SK-N-SH treated with all-trans-retinoic acid at 6 μM for 48 hours (cell line): ENCODE data around the gene CREB1.

ENCODE experiments used
- ATAC-seq: fragments of 200-7000 bp; cut with Tn5 transposase; 3 replicates; pipeline ENCODE4 v1.9.1; 2020; ENCODE audit warnings: mild to moderate bottlenecking, moderate library complexity
- BACH2 ChIP-seq: fragments of 250-450 bp; sonication (Bioruptor Pico); IDR thresholded peaks from 2 replicates; pipeline ENCODE4 v1.9.0; 2021; ENCODE audit warnings: mild to moderate bottlenecking, borderline replicate concordance
- ESRRG ChIP-seq: fragments of 250-450 bp; sonication (Bioruptor Pico); IDR thresholded peaks from 2 replicates; pipeline ENCODE4 v1.6.1; 2021; ENCODE audit warnings: mild to moderate bottlenecking
- GLIS3 ChIP-seq: fragments of 250-450 bp; sonication (Bioruptor Pico); IDR thresholded peaks from 2 replicates; pipeline ENCODE4 v1.5.0; 2020; ENCODE audit warnings: mild to moderate bottlenecking, moderate library complexity
- ISL1 ChIP-seq: fragments of 250-450 bp; sonication (Bioruptor Pico); IDR thresholded peaks from 2 replicates; pipeline ENCODE4 v2.1.2; 2022; ENCODE audit warnings: mild to moderate bottlenecking, moderate library complexity
- OSR1 ChIP-seq: fragments of 250-450 bp; sonication (Bioruptor Pico); IDR thresholded peaks from 2 replicates; pipeline ENCODE4 v1.8.0; 2022; ENCODE audit warnings: moderate library complexity, mild to moderate bottlenecking, inconsistent platforms
- PATZ1 ChIP-seq: fragments of 250-450 bp; sonication (Bioruptor Pico); IDR thresholded peaks from 2 replicates; pipeline ENCODE4 v1.8.0; 2020; ENCODE audit warnings: mild to moderate bottlenecking, moderate library complexity, borderline replicate concordance
- PPARA ChIP-seq: fragments of 250-450 bp; sonication (Bioruptor Pico); IDR thresholded peaks from 2 replicates; pipeline ENCODE4 v1.5.0; 2020; ENCODE audit warnings: mild to moderate bottlenecking, borderline replicate concordance
- RARB ChIP-seq: fragments of 250-450 bp; sonication (Bioruptor Pico); IDR thresholded peaks from 2 replicates; pipeline ENCODE4 v1.8.0; 2021; ENCODE audit warnings: mild to moderate bottlenecking, moderate library complexity
- TOX ChIP-seq: fragments of 250-450 bp; sonication (Bioruptor Pico); IDR thresholded peaks from 2 replicates; pipeline ENCODE4 v1.8.0; 2021; ENCODE audit warnings: mild to moderate bottlenecking, moderate library complexity, borderline replicate concordance
- ZC3H10 ChIP-seq: fragments of 250-450 bp; sonication (Bioruptor Pico); IDR thresholded peaks from 2 replicates; pipeline ENCODE4 v1.5.1; 2021; ENCODE audit warnings: mild to moderate bottlenecking, moderate library complexity
- ZFP3 ChIP-seq: fragments of 250-450 bp; sonication (Bioruptor Pico); IDR thresholded peaks from 2 replicates; pipeline ENCODE4 v1.5.0; 2020; ENCODE audit warnings: mild to moderate bottlenecking, moderate library complexity
- ZFP30 ChIP-seq: fragments of 450-650 bp; formaldehyde crosslinking; IDR thresholded peaks from 2 replicates; pipeline ENCODE4 v1.5.0; 2022; ENCODE audit warnings: mild to moderate bottlenecking, moderate library complexity
- ZNF565 ChIP-seq: fragments of 450-650 bp; formaldehyde crosslinking; conservative IDR thresholded peaks from 2 replicates; pipeline ENCODE4 v1.5.0; 2020; ENCODE audit warnings: low read depth, mild to moderate bottlenecking, moderate library complexity
- ZNF70 ChIP-seq: fragments of 450-650 bp; formaldehyde crosslinking; IDR thresholded peaks from 2 replicates; pipeline ENCODE4 v1.5.0; 2020; ENCODE audit warnings: mild to moderate bottlenecking, moderate library complexity
- ZNF8 ChIP-seq: fragments of 450-650 bp; formaldehyde crosslinking; IDR thresholded peaks from 2 replicates; pipeline ENCODE4 v1.5.0; 2020; ENCODE audit warnings: mild to moderate bottlenecking, moderate library complexity
- TF ChIP-seq, protein P1 (sequence below): fragments of 250-450 bp; sonication (Bioruptor Pico); IDR thresholded peaks from 2 replicates; pipeline ENCODE4 v1.5.1; 2020; ENCODE audit warnings: low read depth, mild to moderate bottlenecking, moderate library complexity
- TF ChIP-seq, protein P2 (sequence below): fragments of 250-450 bp; sonication (Bioruptor Pico); IDR thresholded peaks from 2 replicates; pipeline ENCODE4 v1.5.0; 2020; ENCODE audit warnings: mild to moderate bottlenecking, moderate library complexity
- TF ChIP-seq, protein P3 (sequence below): fragments of 250-450 bp; sonication (Bioruptor Pico); IDR thresholded peaks from 2 replicates; pipeline ENCODE4 v1.8.0; 2021; ENCODE audit warnings: low read depth, mild to moderate bottlenecking, moderate library complexity, borderline replicate concordance

CREB1 gene

GRCh38 chr2:207490441-207490840, 39.3 kb upstream of the CREB1 start (continued):
- TF ChIP-seq GLIS3 (CRISPR knock-in tag) (no peak), ISL1 (no peak), ZC3H10 (CRISPR knock-in tag) (no peak)
- TF ChIP-seq, protein P1, sequence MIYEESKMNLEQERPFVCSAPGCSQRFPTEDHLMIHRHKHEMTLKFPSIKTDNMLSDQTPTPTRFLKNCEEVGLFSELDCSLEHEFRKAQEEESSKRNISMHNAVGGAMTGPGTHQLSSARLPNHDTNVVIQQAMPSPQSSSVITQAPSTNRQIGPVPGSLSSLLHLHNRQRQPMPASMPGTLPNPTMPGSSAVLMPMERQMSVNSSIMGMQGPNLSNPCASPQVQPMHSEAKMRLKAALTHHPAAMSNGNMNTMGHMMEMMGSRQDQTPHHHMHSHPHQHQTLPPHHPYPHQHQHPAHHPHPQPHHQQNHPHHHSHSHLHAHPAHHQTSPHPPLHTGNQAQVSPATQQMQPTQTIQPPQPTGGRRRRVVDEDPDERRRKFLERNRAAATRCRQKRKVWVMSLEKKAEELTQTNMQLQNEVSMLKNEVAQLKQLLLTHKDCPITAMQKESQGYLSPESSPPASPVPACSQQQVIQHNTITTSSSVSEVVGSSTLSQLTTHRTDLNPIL (CRISPR knock-in tag): no peak

GRCh38 chr2:207491086-207491485, 38.7 kb upstream of the CREB1 start:
- TF ChIP-seq PATZ1 (CRISPR knock-in tag) (no peak), PPARA (no peak), OSR1 (no peak), ZNF70 (no peak), ZNF565 (CRISPR knock-in tag) (no peak), ISL1 (no peak)
- ATAC-seq: no peak

- ATAC-seq: no peak
- TF ChIP-seq GLIS3 (CRISPR knock-in tag) (no peak), ZFP3 (CRISPR knock-in tag) (no peak), ZNF70 (no peak)
- TF ChIP-seq, protein P2, sequence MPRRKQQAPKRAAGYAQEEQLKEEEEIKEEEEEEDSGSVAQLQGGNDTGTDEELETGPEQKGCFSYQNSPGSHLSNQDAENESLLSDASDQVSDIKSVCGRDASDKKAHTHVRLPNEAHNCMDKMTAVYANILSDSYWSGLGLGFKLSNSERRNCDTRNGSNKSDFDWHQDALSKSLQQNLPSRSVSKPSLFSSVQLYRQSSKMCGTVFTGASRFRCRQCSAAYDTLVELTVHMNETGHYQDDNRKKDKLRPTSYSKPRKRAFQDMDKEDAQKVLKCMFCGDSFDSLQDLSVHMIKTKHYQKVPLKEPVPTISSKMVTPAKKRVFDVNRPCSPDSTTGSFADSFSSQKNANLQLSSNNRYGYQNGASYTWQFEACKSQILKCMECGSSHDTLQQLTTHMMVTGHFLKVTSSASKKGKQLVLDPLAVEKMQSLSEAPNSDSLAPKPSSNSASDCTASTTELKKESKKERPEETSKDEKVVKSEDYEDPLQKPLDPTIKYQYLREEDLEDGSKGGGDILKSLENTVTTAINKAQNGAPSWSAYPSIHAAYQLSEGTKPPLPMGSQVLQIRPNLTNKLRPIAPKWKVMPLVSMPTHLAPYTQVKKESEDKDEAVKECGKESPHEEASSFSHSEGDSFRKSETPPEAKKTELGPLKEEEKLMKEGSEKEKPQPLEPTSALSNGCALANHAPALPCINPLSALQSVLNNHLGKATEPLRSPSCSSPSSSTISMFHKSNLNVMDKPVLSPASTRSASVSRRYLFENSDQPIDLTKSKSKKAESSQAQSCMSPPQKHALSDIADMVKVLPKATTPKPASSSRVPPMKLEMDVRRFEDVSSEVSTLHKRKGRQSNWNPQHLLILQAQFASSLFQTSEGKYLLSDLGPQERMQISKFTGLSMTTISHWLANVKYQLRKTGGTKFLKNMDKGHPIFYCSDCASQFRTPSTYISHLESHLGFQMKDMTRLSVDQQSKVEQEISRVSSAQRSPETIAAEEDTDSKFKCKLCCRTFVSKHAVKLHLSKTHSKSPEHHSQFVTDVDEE: no peak
Measured at GRCh38 chr2:207491956-207492355, 37.8 kb upstream of the CREB1 start.

GRCh38 chr2:207492461-207492860, 37.3 kb upstream of the CREB1 start:
- no peak for ATAC-seq
- TF ChIP-seq RARB (no peak), ZNF8 (no peak), BACH2 (no peak), ESRRG (CRISPR knock-in tag) (no peak), ZC3H10 (CRISPR knock-in tag) (no peak), ZFP3 (CRISPR knock-in tag) (no peak), PATZ1 (CRISPR knock-in tag) (no peak), GLIS3 (CRISPR knock-in tag) (no peak), ZFP30 (CRISPR knock-in tag) (no peak), TOX (CRISPR knock-in tag) (no peak)
- TF ChIP-seq, protein P1 (CRISPR knock-in tag): no peak
- TF ChIP-seq, protein P3, sequence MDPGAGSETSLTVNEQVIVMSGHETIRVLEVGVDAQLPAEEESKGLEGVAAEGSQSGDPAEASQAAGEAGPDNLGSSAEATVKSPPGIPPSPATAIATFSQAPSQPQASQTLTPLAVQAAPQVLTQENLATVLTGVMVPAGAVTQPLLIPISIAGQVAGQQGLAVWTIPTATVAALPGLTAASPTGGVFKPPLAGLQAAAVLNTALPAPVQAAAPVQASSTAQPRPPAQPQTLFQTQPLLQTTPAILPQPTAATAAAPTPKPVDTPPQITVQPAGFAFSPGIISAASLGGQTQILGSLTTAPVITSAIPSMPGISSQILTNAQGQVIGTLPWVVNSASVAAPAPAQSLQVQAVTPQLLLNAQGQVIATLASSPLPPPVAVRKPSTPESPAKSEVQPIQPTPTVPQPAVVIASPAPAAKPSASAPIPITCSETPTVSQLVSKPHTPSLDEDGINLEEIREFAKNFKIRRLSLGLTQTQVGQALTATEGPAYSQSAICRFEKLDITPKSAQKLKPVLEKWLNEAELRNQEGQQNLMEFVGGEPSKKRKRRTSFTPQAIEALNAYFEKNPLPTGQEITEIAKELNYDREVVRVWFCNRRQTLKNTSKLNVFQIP (CRISPR knock-in tag): no peak
- TF ChIP-seq, protein P2: no peak
